ENCODE data around the gene ZNF181.
"Not testable (repeated sequence)": the region's sequence is repeated elsewhere in the genome, so short reads cannot be mapped to it uniquely, and the experiment has no call there.

Gene ZNF181

DNA sequence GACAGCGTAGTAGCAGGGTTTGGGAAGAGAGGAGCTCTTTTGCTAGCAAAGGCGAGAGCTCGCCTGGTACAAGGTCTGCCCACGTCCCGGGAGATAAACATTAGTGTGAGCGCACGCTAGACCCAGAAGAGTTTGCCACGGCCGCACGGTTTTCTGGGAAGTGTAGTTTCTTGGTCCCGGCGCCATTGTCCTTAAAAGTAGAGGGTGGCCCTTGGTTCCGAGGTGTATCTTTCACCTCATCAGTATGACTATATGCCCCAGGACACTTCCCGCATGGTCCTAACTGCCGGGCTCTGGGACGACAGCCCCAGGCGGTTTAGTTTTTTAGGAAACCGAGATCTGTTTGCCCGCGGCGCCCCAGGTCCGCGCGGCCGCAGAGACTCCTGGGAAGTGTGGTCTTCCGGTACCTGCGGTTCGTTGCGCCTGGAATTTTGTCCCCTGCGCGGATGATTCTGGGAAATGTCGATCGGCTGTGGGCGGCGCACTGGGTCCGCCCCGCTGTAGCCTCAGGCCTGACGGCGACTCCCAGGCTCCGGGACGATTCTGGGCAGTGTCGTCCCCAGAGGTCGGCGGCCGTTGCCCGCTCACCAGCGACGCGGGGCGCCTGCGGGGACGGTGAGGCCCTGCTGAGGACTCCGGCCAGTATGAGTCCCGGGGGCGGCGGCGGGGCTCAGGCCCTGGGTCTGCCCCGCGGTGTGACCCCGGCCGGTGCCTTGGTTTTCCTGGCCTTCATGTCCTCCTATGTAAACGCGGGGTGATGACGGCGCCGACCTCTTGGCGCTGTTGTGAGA, at the start of gene ZNF181:
ZNF181 (plus strand) TSS at position 498 of the 791 bp plus-strand sequence. CDS start 795 bp downstream, outside the sequence.
- DNase-seq (ENCODE audit: low read depth in 1 of 2, low spot score in 1 of 2), result peak; percentile 65 to 82

DNA sequence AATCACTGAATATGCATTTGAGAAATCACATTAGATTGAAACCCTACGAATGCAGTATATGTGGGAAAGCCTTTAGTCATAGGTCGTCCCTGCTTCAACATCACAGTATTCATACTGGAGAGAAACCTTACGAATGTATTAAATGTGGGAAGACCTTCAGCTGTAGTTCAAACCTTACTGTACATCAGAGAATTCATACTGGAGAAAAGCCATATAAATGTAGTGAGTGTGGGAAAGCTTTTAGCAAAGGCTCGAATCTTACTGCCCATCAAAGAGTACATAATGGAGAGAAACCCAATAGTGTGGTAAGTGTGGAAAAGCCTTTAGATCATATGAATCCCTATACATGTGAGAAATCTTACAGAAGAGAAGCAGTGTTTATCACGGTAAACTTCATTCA, 48.8 kb upstream of the ZNF181 start:
- DNase-seq (ENCODE audit: low read depth in 1 of 2, low spot score in 1 of 2), result not testable (repeated sequence)

GRCh38 chr19:34686455-34686854, 47.6 kb upstream of the ZNF181 start:
- no peak for DNase-seq (ENCODE audit: low read depth in 1 of 2, low spot score in 1 of 2)

DNA sequence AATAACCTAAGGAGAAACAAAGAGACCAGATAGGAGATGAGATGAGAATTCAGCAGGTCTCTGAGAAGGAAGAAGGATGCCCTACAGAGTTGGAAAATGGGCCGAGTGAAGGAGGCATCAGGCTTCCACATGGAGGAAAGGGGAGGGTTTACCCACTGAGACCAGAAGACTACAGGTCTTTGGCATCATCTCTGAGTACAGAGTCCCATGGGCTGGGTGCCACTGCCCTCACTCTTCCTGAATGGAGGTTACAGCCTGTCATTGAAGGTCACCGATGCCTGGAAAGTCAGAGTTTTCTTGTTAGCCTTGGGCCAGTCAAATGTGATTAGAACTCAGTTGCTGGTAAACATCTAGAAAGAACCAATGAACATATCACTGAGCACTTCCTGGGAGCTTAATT, 46.7 kb upstream of the ZNF181 start:
- no peak for DNase-seq (ENCODE audit: low read depth in 1 of 2, low spot score in 1 of 2)

DNA sequence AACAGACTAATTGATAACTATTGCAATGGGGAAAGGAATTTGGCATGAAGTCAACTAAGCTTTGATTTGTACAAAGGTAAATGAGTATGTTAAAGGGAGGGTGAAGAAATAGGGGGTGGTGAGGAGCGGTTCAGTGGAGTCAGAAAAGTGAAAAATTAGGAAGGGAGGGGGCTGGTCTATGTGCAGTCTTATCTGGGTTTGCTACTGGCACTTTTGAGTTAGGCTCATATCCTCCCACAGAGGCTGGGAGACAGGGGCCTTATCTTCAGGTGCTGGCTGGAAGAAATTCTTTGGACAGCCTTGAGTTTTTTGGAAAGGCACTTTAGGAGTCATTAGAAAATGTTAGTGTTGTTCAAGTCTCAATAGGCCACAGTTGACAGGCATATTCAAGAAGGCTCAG, 45.5 kb upstream of the ZNF181 start:
- DNase-seq (ENCODE audit: low read depth in 1 of 2, low spot score in 1 of 2), result no peak

DNA sequence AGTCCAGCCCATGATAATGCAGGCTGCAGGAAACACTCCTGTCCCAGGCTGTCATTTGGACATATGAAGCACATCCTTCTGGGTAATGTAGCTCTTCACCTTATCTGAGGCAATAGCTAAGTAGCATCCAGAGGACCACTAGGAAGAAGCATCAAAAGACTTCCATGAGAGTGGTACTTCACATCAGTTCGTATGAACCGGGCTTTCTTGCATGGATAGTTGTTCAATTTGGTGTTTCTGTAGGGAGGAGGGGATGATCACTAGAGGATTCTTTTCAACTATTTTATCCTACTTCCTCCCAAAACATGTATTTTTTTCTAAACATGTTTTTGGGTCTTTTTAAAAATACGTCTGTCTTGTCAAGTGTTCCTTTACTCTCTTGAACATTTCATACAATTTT, 43.7 kb upstream of the ZNF181 start:
- DNase-seq (ENCODE audit: low read depth in 1 of 2, low spot score in 1 of 2), result no peak

GRCh38 chr19:34692549-34692948, 41.5 kb upstream of the ZNF181 start:
- DNase-seq (ENCODE audit: low read depth in 1 of 2, low spot score in 1 of 2), result no peak

- no peak for DNase-seq (ENCODE audit: low read depth in 1 of 2, low spot score in 1 of 2)
These were observed 26.4 kb upstream of the ZNF181 start for GRCh38 chr19:34707661-34708060.

- DNase-seq (ENCODE audit: low read depth in 1 of 2, low spot score in 1 of 2), result no peak
These were observed 22.2 kb upstream of the ZNF181 start for GRCh38 chr19:34711890-34712289.

- peak; percentile 19 to 74 for DNase-seq (ENCODE audit: low read depth in 1 of 2, low spot score in 1 of 2)
These were observed 21.4 kb upstream of the ZNF181 start for GRCh38 chr19:34712395-34713261.

DNA sequence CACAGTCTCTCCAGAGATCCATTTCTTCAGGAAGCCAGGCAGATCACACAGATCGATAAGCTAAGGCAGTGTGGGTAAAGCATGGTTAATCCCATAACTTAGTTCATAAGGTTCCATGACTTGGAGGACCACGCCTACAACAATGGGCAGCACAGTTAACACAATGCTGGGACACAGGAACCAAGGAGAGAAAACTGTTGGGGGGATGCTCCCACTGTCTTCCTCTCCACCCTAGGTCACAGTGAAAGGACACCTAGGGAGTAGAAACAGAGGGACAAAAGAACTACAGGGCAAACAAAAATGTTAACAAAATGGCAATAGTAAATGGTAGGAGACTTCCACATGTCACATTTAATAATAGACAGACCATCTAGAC, 20.8 kb upstream of the ZNF181 start:
- DNase-seq (ENCODE audit: low read depth in 1 of 2, low spot score in 1 of 2), result no peak

DNA sequence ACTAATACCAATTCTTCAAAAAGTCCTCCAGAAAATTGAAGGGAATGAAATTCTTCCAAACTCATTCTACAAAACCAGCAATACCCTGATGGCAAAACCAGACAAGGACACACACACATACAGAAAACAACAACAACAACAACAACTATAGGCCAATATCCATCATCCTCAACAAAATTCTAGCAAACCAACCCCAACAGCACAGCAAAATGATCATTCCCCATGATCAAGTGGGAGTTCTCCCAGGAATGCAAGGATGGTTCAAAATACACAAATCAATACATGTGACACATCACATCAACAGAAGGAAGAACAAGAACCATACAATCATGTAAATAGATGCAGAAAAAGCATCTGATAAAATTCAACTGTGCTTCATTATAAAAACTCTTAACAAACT, 18.7 kb upstream of the ZNF181 start:
- no peak for DNase-seq (ENCODE audit: low read depth in 1 of 2, low spot score in 1 of 2)

GRCh38 chr19:34722353-34722752, 11.7 kb upstream of the ZNF181 start:
- DNase-seq (ENCODE audit: low read depth in 1 of 2, low spot score in 1 of 2), result no peak

GRCh38 chr19:34725400-34725799, 8.6 kb upstream of the ZNF181 start:
- DNase-seq (ENCODE audit: low read depth in 1 of 2, low spot score in 1 of 2), result no peak

DNA sequence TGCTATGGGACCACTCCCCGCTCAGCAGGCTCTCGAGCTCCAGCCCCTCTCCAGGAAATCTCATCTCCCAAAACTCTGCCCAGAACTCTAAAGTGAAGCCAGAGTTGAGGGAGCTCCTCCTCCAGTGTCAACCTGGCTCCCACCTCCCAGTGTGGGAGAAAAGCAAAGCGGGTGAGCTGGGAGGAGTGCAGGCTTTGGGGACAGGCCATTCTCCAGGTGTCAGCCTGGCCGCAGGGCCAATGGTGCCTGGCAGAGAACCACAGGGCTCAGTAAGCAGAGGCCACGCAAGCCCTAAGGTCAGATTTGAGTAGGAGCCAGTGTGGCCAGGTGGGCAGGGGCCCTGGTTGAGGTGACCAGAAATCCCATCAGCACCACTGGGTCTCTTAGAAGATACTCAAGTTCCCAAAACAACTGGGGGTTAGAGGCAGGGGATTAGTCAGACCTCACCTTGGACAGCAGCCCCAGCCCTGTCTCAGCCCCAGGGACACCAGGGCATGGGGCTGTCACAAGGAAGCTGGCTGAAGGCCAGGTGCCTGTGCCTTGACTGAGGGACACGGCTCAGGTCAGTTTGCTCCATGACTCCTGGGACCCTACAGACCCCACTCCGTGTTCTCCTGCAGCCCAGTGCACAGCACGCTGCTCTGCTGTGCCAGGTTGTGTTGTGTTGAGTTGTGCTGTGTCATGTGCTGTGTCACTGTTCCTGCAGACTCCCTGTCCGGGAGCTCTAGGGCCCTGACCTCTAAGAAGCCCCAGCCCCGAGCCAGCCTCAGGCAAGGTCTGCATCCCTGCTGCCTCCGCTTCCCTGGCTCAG, 2.8 kb upstream of the ZNF181 start:
- DNase-seq (ENCODE audit: low read depth in 1 of 2, low spot score in 1 of 2), result no peak

DNA sequence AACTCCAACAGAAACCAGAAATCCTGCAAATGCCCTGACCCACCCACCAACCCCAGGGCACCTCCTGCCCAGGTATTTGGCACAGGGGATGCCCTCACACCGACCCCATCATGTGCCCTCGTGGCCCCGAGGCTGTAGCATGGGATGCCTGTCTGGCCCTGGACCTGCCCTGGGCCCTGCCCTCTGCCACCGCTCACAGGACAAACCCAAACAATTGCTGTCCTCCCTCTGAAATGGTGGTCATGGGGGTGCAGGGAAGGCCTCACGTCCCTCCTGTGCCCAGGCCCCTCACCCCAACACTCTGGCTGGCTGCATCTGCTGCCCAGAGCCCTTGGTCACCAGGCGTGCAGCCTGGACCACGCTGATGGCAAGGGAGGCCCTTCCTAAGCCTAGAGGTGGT, 2.1 kb upstream of the ZNF181 start:
- DNase-seq (ENCODE audit: low read depth in 1 of 2, low spot score in 1 of 2), result no peak

DNA sequence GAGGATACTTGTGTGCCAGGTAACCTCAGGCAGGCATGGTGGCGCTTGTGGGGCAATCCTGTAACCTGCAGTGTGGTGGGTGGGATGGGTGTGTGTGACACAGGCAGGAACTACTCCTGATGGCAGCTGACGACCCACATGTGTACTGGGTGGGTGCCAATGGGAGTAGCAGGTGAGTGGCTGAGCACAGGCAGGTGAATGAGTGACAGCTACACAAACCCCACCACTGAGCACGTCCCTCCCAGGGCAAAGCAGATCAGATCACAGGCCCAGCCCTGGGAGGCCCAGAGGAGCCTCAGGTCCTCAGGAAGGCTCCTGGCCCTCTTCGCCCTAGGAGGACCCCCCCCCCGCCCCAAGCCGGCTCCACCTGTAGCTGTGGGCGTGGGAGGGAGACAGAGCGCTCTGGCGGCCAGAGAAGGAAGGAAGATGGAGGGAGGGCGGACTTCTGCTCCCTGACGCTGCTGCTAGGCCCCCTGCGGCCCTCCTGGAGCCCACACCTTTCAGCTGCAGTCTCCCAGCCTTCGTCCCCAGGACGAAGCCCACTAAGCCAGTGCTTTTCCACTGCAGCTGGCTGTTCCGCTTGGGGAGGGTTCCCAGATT, 1.3 kb upstream of the ZNF181 start:
- no peak for DNase-seq (ENCODE audit: low read depth in 1 of 2, low spot score in 1 of 2)

- no peak for DNase-seq (ENCODE audit: low read depth in 1 of 2, low spot score in 1 of 2)
These were observed 737 bp upstream of the ZNF181 start for GRCh38 chr19:34733266-34733745.

- DNase-seq (ENCODE audit: low read depth in 1 of 2, low spot score in 1 of 2), result no peak
These were observed 577 bp downstream of the ZNF181 start for GRCh38 chr19:34734537-34735103.

- no peak for DNase-seq (ENCODE audit: low read depth in 1 of 2, low spot score in 1 of 2)
These were observed 11.1 kb downstream of the ZNF181 start for GRCh38 chr19:34744896-34745690.

Data from activated CD4-positive, alpha-beta T cell treated with anti-CD3 and anti-CD28 coated beads, Interleukin-2, amount 50 U/mL, for 24 hours (primary cell).